ENCODE measurements around the gene STARD9. TPM values are rescaled to one million over a fixed set of nuclear protein-coding genes. Genes with fewer than 3 reads are reported as not detected.
"Not testable (repeated sequence)": the region's sequence is repeated elsewhere in the genome, so short reads cannot be mapped to it uniquely, and the experiment has no call there.

STARD9 gene
- total RNA-seq, 6 experiments from 2014 or later, result 0.70 to 3.1 (median 1.5) TPM

DNA sequence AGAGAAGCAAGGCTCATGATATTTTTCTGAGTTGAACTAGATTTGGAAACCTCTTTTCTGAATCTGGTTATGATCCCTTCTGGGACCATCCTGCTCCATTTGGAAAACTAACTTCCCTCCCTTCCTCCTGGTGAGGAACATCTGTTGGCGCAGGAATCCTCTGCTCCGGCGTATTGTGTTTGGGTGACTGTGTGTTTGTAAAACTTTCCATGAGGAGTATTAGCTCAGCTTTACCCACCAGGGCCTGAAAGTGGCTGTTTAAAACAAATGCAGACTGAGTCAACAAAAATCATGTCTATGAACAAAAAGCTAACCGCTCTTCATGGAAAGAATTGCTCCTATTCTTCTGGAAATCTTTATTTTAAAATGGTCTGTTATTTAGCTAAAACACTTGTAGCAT is 17.7 kb downstream of the STARD9 start:
- ATAC-seq (no peak), DNase-seq (no peak)
- TF ChIP-seq POLR2A (IDR thresholded peaks at IDR 0.05), result no peak
- TF ChIP-seq, protein P1, sequence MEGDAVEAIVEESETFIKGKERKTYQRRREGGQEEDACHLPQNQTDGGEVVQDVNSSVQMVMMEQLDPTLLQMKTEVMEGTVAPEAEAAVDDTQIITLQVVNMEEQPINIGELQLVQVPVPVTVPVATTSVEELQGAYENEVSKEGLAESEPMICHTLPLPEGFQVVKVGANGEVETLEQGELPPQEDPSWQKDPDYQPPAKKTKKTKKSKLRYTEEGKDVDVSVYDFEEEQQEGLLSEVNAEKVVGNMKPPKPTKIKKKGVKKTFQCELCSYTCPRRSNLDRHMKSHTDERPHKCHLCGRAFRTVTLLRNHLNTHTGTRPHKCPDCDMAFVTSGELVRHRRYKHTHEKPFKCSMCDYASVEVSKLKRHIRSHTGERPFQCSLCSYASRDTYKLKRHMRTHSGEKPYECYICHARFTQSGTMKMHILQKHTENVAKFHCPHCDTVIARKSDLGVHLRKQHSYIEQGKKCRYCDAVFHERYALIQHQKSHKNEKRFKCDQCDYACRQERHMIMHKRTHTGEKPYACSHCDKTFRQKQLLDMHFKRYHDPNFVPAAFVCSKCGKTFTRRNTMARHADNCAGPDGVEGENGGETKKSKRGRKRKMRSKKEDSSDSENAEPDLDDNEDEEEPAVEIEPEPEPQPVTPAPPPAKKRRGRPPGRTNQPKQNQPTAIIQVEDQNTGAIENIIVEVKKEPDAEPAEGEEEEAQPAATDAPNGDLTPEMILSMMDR (IDR thresholded peaks at IDR 0.05), result no peak
- Histone ChIP-seq H3K27me3 (no peaks in the 10 kb centered on the region), H3K36me3 (no peaks in the 10 kb centered on the region), H3K4me3 (no peak overlapping the region), H3K4me1 (peaks cover 0 to 15% (median 0%) of the 10 kb centered on the region in 4 donors), H3K27ac (no peak overlapping the region), H3K9me3 (no peaks in the 10 kb centered on the region)
- intact Hi-C loops (cut with DNase I), result no loop called here
- WGBS (ENCODE audit: insufficient coverage, low coverage, low lambda C conversion rate, missing lambda C conversion rate), result 92% methylated on average over 4 of the region's 4 CpGs

- ATAC-seq (no peak), DNase-seq (no peak)
- Histone ChIP-seq H3K4me3 (no peak overlapping the region), H3K4me1 (peaks cover 0 to 15% (median 0%) of the 10 kb centered on the region in 4 donors), H3K9me3 (no peaks in the 10 kb centered on the region), H3K27ac (no peak overlapping the region), H3K36me3 (no peaks in the 10 kb centered on the region), H3K27me3 (no peaks in the 10 kb centered on the region)
- intact Hi-C loops (cut with DNase I), result no loop called here
- WGBS (ENCODE audit: insufficient coverage, low coverage, low lambda C conversion rate, missing lambda C conversion rate), result 85% methylated on average over 5 of the region's 5 CpGs
- TF ChIP-seq POLR2A (IDR thresholded peaks at IDR 0.05), result no peak
- TF ChIP-seq, protein P1 (IDR thresholded peaks at IDR 0.05), result no peak
Measured at GRCh38 chr15:42594095-42594494, 18.7 kb downstream of the STARD9 start.

- H3K27me3 ChIP-seq, result no peaks in the 10 kb centered on the region
- peaks cover 0 to 14% (median 0%) of the 10 kb centered on the region in 4 donors for H3K4me1 ChIP-seq
- no peak overlapping the region for H3K4me3 ChIP-seq
- intact Hi-C loops (cut with DNase I), result no loop called here
- 55% methylated on average over 4 of the region's 4 CpGs for WGBS (ENCODE audit: insufficient coverage, low coverage, low lambda C conversion rate, missing lambda C conversion rate)
- DNase-seq (no peak), ATAC-seq (no peak)
- TF ChIP-seq, protein P1 (IDR thresholded peaks at IDR 0.05), result no peak
- TF ChIP-seq POLR2A (IDR thresholded peaks at IDR 0.05), result no peak
- no peaks in the 10 kb centered on the region for H3K9me3 ChIP-seq
- H3K36me3 ChIP-seq, result no peaks in the 10 kb centered on the region
- no peak overlapping the region for H3K27ac ChIP-seq
Measured at GRCh38 chr15:42595626-42596240, 20.3 kb downstream of the STARD9 start.

GRCh38 chr15:42601316-42601715 is 25.9 kb downstream of the STARD9 start:
- H3K9me3 ChIP-seq; H3K4me3 ChIP-seq; H3K36me3 ChIP-seq; ATAC-seq; intact Hi-C loops (cut with DNase I); H3K4me1 ChIP-seq; DNase-seq; H3K27ac ChIP-seq; H3K27me3 ChIP-seq: not testable (repeated sequence)
- 96% methylated on average over 9 of the region's 30 CpGs for WGBS (ENCODE audit: insufficient coverage, low coverage, low lambda C conversion rate, missing lambda C conversion rate)

DNA sequence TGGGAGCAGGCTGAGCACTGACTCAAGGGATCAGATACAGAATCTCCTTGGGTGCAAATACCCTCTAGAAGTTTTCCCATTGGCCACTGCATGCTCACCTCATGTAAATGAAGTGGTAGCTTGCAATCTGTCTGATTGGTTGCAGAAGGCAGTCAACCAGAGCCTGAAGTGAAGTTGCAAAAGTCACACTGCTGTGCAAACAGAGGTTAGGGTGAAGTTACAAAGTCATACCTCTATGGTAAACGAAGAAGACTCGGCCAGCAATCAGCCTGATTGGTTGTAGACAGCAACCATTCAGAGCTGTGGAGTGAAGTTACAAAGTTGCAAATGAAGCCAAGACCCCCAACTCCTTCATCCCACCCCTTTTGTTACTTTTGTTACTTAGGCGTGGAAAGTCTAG is 27.1 kb downstream of the STARD9 start:
- peak in 1 of 4 donors; percentile 29 for ATAC-seq
- no peaks in the 10 kb centered on the region for H3K36me3 ChIP-seq
- no peaks in the 10 kb centered on the region for H3K9me3 ChIP-seq
- WGBS (ENCODE audit: insufficient coverage, low coverage, low lambda C conversion rate, missing lambda C conversion rate), result 0% methylated on average over 2 of the region's 3 CpGs
- TF ChIP-seq POLR2A (IDR thresholded peaks at IDR 0.05), result no peak
- TF ChIP-seq, protein P1 (IDR thresholded peaks at IDR 0.05), result no peak
- no peak overlapping the region for H3K27ac ChIP-seq
- H3K27me3 ChIP-seq, result no peaks in the 10 kb centered on the region
- no peak overlapping the region for H3K4me3 ChIP-seq
- intact Hi-C loops (cut with DNase I), result no loop called here
- DNase-seq, result no peak
- H3K4me1 ChIP-seq, result no peaks in the 10 kb centered on the region

Data from right lobe of liver (tissue), 6 donors.